HEK293T (cell line): Measurements from ENCODE around the gene STX18.

Experiments
- CTCF ChIA-PET: fragments of 350-600 bp; formaldehyde crosslinking; extraction: SDS; loops from one replicate; lab custom pipeline; 2021; ENCODE audit warnings: antibody characterized with exemption, inconsistent platforms; lab: Yijun Ruan, JAX
- POLR2A ChIA-PET: fragments of 350-600 bp; formaldehyde crosslinking; extraction: SDS; loops from one replicate; lab custom pipeline; 2020; ENCODE audit warnings: antibody characterized with exemption, inconsistent platforms; lab: Yijun Ruan, JAX
- DNase-seq: peaks from one replicate; pipeline ENCODE4 v3.0.0; 2012; ENCODE audit warnings: mixed read lengths; ENCODE audit errors: extremely low spot score
- ARNT ChIP-seq: fragments of 450-650 bp; IDR thresholded peaks from 2 replicates; pipeline ENCODE4 v1.6.1; 2017; ENCODE audit warnings: mild to moderate bottlenecking
- BHLHE40 ChIP-seq: fragments of 450-650 bp; IDR thresholded peaks from 2 replicates; pipeline ENCODE4 v1.6.1; 2016; ENCODE audit warnings: mild to moderate bottlenecking, moderate library complexity, borderline replicate concordance
- CTBP1 ChIP-seq: fragments of 450-650 bp; IDR thresholded peaks from 2 replicates; pipeline ENCODE4 v1.6.1; 2016; ENCODE audit warnings: borderline replicate concordance
- ELF4 ChIP-seq: fragments of 450-650 bp; IDR thresholded peaks from 2 replicates; pipeline ENCODE4 v1.6.1; 2017; ENCODE audit warnings: antibody characterized with exemption
- FOXA1 ChIP-seq: fragments of 450-650 bp; IDR thresholded peaks from 2 replicates; pipeline ENCODE4 v1.6.1; 2016; ENCODE audit warnings: mild to moderate bottlenecking
- FOXK2 ChIP-seq: fragments of 450-650 bp; IDR thresholded peaks from 2 replicates; pipeline ENCODE4 v1.6.1; 2016; ENCODE audit warnings: mild to moderate bottlenecking
- FOXM1 ChIP-seq: fragments of 450-650 bp; IDR thresholded peaks from 2 replicates; pipeline ENCODE4 v1.6.1; 2017; ENCODE audit warnings: mild to moderate bottlenecking, borderline replicate concordance
- HDGF ChIP-seq: fragments of 450-650 bp; IDR thresholded peaks from 2 replicates; pipeline ENCODE4 v1.6.1; 2017; ENCODE audit warnings: antibody characterized with exemption, borderline replicate concordance
- L3MBTL2 ChIP-seq: fragments of 450-650 bp; conservative IDR thresholded peaks from 2 replicates; pipeline ENCODE4 v1.6.1; 2016; ENCODE audit warnings: mild to moderate bottlenecking
- LEF1 ChIP-seq: fragments of 450-650 bp; IDR thresholded peaks from 2 replicates; pipeline ENCODE4 v1.6.1; 2017; ENCODE audit warnings: mild to moderate bottlenecking, borderline replicate concordance
- NFRKB ChIP-seq: fragments of 450-650 bp; IDR thresholded peaks from 2 replicates; pipeline ENCODE4 v1.6.1; 2016; ENCODE audit warnings: mild to moderate bottlenecking, moderate library complexity
- PKNOX1 ChIP-seq: fragments of 450-650 bp; IDR thresholded peaks from 2 replicates; pipeline ENCODE4 v1.6.1; 2016
- SP1 ChIP-seq: fragments of 450-650 bp; IDR thresholded peaks from 2 replicates; pipeline ENCODE4 v1.6.1; 2017
- SUZ12 ChIP-seq: fragments of 450-650 bp; IDR thresholded peaks from 2 replicates; pipeline ENCODE4 v1.6.1; 2016; ENCODE audit warnings: mild to moderate bottlenecking
- TARDBP ChIP-seq: fragments of 450-650 bp; IDR thresholded peaks from 2 replicates; pipeline ENCODE4 v1.6.1; 2016
- ZNF384 ChIP-seq: fragments of 450-650 bp; IDR thresholded peaks from 2 replicates; pipeline ENCODE4 v1.6.1; 2016

STX18 gene

GRCh38 chr4:4504783-4505182 is 37.1 kb downstream of the STX18 start:
- DNase-seq, result no peak
- ChIA-PET POLR2A (interaction anchor here (0.8 kb wide), 1 partner anchor 37 kb away, joined by 5 read pairs; the partner anchor contains the start of gene STX18), CTCF (no interaction called here)
- no peak for TF ChIP-seq ELF4

GRCh38 chr4:4502694-4503311 is 39.0 kb downstream of the STX18 start:
- ChIA-PET CTCF (interaction anchor here (0.7 to 1.8 kb wide), 4 partner anchors 10 to 17 kb away, joined by 3 to 5 read pairs (median 4); no protein-coding TSS in a partner anchor), POLR2A (no interaction called here)
- peak; percentile 18 for DNase-seq
- TF ChIP-seq FOXM1 (no peak), LEF1 (no peak), PKNOX1 (no peak), CTBP1 (no peak)

- TF ChIP-seq BHLHE40, result no peak
- no peak for TF ChIP-seq NFRKB
- no peak for TF ChIP-seq PKNOX1
- no peak for TF ChIP-seq FOXM1
- TF ChIP-seq ELF4, result no peak
- no peak for TF ChIP-seq ARNT
- TF ChIP-seq FOXA1, result no peak
- no peak for TF ChIP-seq TARDBP
- TF ChIP-seq CTBP1, result no peak
- TF ChIP-seq ZNF384, result no peak
- no peak for TF ChIP-seq HDGF
- TF ChIP-seq L3MBTL2, result no peak
- no peak for TF ChIP-seq LEF1
- no peak for TF ChIP-seq SUZ12
- no peak for TF ChIP-seq SP1
- no peak for TF ChIP-seq FOXK2
- ChIA-PET CTCF (interaction anchor here (1.8 kb wide), 1 partner anchor 14 kb away, joined by 5 read pairs; no protein-coding TSS in a partner anchor), POLR2A (no interaction called here)
- no peak for DNase-seq
Measured at GRCh38 chr4:4501679-4502078, 40.2 kb downstream of the STX18 start.

- CTCF ChIA-PET, result no interaction called here
- no peak for TF ChIP-seq TARDBP
- no peak for TF ChIP-seq PKNOX1
- no peak for TF ChIP-seq LEF1
- POLR2A ChIA-PET, result no interaction called here
- DNase-seq, result no peak
Measured at GRCh38 chr4:4499438-4500123, 42.3 kb downstream of the STX18 start.

GRCh38 chr4:4496592-4497372 is 45.1 kb downstream of the STX18 start:
- TF ChIP-seq FOXK2, result no peak
- no peak for TF ChIP-seq SUZ12
- no peak for TF ChIP-seq BHLHE40
- no peak for TF ChIP-seq FOXM1
- TF ChIP-seq L3MBTL2, result no peak
- no peak for TF ChIP-seq CTBP1
- no peak for TF ChIP-seq SP1
- TF ChIP-seq HDGF, result no peak
- TF ChIP-seq NFRKB, result no peak
- CTCF ChIA-PET, result no interaction called here
- POLR2A ChIA-PET, result no interaction called here
- DNase-seq, result no peak

- POLR2A ChIA-PET, result no interaction called here
- no peak for TF ChIP-seq FOXK2
- TF ChIP-seq PKNOX1, result no peak
- TF ChIP-seq LEF1, result no peak
- no peak for TF ChIP-seq HDGF
- TF ChIP-seq ARNT, result no peak
- no peak for TF ChIP-seq CTBP1
- no peak for TF ChIP-seq FOXA1
- TF ChIP-seq ZNF384, result no peak
- no peak for TF ChIP-seq SUZ12
- no peak for TF ChIP-seq ELF4
- no peak for DNase-seq
- CTCF ChIA-PET, result no interaction called here
Measured at GRCh38 chr4:4494882-4495281, 47.0 kb downstream of the STX18 start.
